IMR-90 (cell line): ENCODE results near the gene SNX1. TPM values are rescaled to one million over a fixed set of nuclear protein-coding genes. Genes with fewer than 3 reads are reported as not detected.

Experiments used
- ATAC-seq: fragments of 200-7000 bp; cut with Tn5 transposase; 2 replicates; pipeline ENCODE4 v1.9.1; 2020; ENCODE audit warnings: low read depth, mild to moderate bottlenecking, moderate library complexity
- BruUV-seq: library from RNA; stranded (reverse); fragments of 400-500 nt; replicated peaks from 2 replicates; lab custom pipeline; 2021; lab: Mats Ljungman, UMichigan
- CTCF ChIA-PET: fragments of 300-600 bp; formaldehyde crosslinking; extraction: SDS; loops from one replicate; lab custom pipeline; 2021; ENCODE audit warnings: antibody characterized with exemption; lab: Yijun Ruan, JAX
- POLR2A ChIA-PET: fragments of 300-600 bp; sonication (Branson Sonifier 250); formaldehyde crosslinking; loops from one replicate; lab custom pipeline; 2022; ENCODE audit warnings: antibody characterized with exemption; ENCODE audit not compliant: unreplicated experiment; lab: Charles Lee
- DNase-seq: peaks from one replicate; pipeline ENCODE4 v3.0.0; 2013
- H2AFZ ChIP-seq: replicated peaks from 2 replicates; pipeline ENCODE3; 2013; ENCODE audit warnings: low read length, mild to moderate bottlenecking; ENCODE audit not compliant: poor library complexity
- H2AK5ac ChIP-seq: 2 replicates; pipeline ENCODE4 v1.6.1; 2013; ENCODE audit warnings: low read depth, low read length, inconsistent platforms
- H2AK9ac ChIP-seq: replicated peaks from 2 replicates; pipeline ENCODE3; 2013; ENCODE audit warnings: mild to moderate bottlenecking, low read depth, low read length, moderate library complexity; ENCODE audit not compliant: poor library complexity
- H2BK120ac ChIP-seq: 2 replicates; pipeline ENCODE4 v1.6.1; 2013; ENCODE audit warnings: low read depth, low read length, inconsistent platforms
- H2BK15ac ChIP-seq: 3 replicates; pipeline ENCODE4 v1.6.1; 2013; ENCODE audit warnings: low read depth, low read length, inconsistent platforms
- H2BK20ac ChIP-seq: 2 replicates; pipeline ENCODE4 v1.6.1; 2013; ENCODE audit warnings: low read depth, mild to moderate bottlenecking, inconsistent platforms, low read length, moderate library complexity
- H2BK5ac ChIP-seq: 2 replicates; pipeline ENCODE4 v1.6.1; 2013; ENCODE audit warnings: mild to moderate bottlenecking, low read depth, low read length, inconsistent platforms; ENCODE audit not compliant: poor library complexity, severe bottlenecking
- H3K14ac ChIP-seq: replicated peaks from 2 replicates; pipeline ENCODE4 v1.6.1; 2013; ENCODE audit warnings: low read depth, low read length, inconsistent platforms
- H3K18ac ChIP-seq: 2 replicates; pipeline ENCODE4 v1.6.1; 2013; ENCODE audit warnings: low read depth, low read length, control low read depth
- H3K23ac ChIP-seq: 2 replicates; pipeline ENCODE4 v1.6.1; 2013; ENCODE audit warnings: low read depth, low read length, inconsistent platforms
- H3K27ac ChIP-seq: 2 replicates; pipeline ENCODE4 v1.5.1; 2013; ENCODE audit warnings: mild to moderate bottlenecking, control low read depth, low read length; ENCODE audit not compliant: insufficient read depth
- H3K27me3 ChIP-seq: 2 replicates; pipeline ENCODE4 v1.6.1; 2013; ENCODE audit warnings: low read length; ENCODE audit not compliant: control insufficient read depth, insufficient read depth
- H3K36me3 ChIP-seq: 2 replicates; pipeline ENCODE4 v1.6.1; 2013; ENCODE audit warnings: low read length, mixed read lengths; ENCODE audit not compliant: control insufficient read depth, insufficient read depth
- H3K4ac ChIP-seq: 2 replicates; pipeline ENCODE4 v1.6.1; 2013; ENCODE audit warnings: low read depth, low read length, inconsistent platforms
- H3K4me1 ChIP-seq: 2 replicates; pipeline ENCODE4 v1.6.1; 2013; ENCODE audit warnings: low read length, mixed read lengths; ENCODE audit not compliant: control insufficient read depth, insufficient read depth
- H3K4me2 ChIP-seq: 2 replicates; pipeline ENCODE4 v1.6.1; 2013; ENCODE audit warnings: low read depth, mild to moderate bottlenecking, control low read depth, low read length, moderate library complexity
- H3K4me3 ChIP-seq: 2 replicates; pipeline ENCODE4 v1.5.1; 2013; ENCODE audit warnings: low read depth, mild to moderate bottlenecking, control low read depth, low read length, moderate library complexity; ENCODE audit not compliant: insufficient read depth
- H3K56ac ChIP-seq: 2 replicates; pipeline ENCODE4 v1.6.1; 2013; ENCODE audit warnings: low read length, inconsistent platforms; ENCODE audit not compliant: insufficient read depth; ENCODE audit errors: extremely low read depth
- H3K79me1 ChIP-seq, 2 experiments: 2 replicates each; pipeline ENCODE4 v1.6.1; 2013; ENCODE audit warnings: low read length in 2 of 2, inconsistent platforms in 1 of 2, low read depth in 1 of 2
- H3K9ac ChIP-seq: 2 replicates; pipeline ENCODE4 v1.6.1; 2013; ENCODE audit warnings: low read depth, low read length, control low read depth
- H3K9me1 ChIP-seq: 2 replicates; pipeline ENCODE4 v1.6.1; 2013; ENCODE audit warnings: low read length, inconsistent platforms; ENCODE audit not compliant: insufficient read depth
- H3K9me3 ChIP-seq: 2 replicates; pipeline ENCODE4 v1.6.1; 2013; ENCODE audit warnings: low read length; ENCODE audit not compliant: control insufficient read depth, insufficient read depth
- H4K20me1 ChIP-seq: 2 replicates; pipeline ENCODE4 v1.6.1; 2013; ENCODE audit warnings: low read length, inconsistent platforms; ENCODE audit not compliant: insufficient read depth
- H4K5ac ChIP-seq: 2 replicates; pipeline ENCODE4 v1.6.1; 2013; ENCODE audit warnings: mild to moderate bottlenecking, low read depth, low read length, control low read depth
- H4K8ac ChIP-seq, 2 experiments: 2 replicates each; pipeline ENCODE4 v1.6.1; 2013; ENCODE audit warnings: low read depth in 2 of 2, low read length in 2 of 2, control low read depth in 1 of 2, inconsistent platforms in 1 of 2
- H4K91ac ChIP-seq: 2 replicates; pipeline ENCODE4 v1.6.1; 2013; ENCODE audit warnings: low read depth, low read length, inconsistent platforms; ENCODE audit not compliant: insufficient read depth
- CHD1 ChIP-seq: IDR thresholded peaks from 2 replicates; pipeline ENCODE4 v1.6.1; 2012; ENCODE audit warnings: low read depth, low read length, improper control_type of control experiment
- RAD21 ChIP-seq: IDR thresholded peaks from 2 replicates; pipeline ENCODE4 v1.6.1; 2012; ENCODE audit warnings: low read length, improper control_type of control experiment
- RCOR1 ChIP-seq: IDR thresholded peaks from 2 replicates; pipeline ENCODE4 v1.6.1; 2012; ENCODE audit warnings: mild to moderate bottlenecking, low read length, improper control_type of control experiment; ENCODE audit not compliant: insufficient replicate concordance
- WGBS, 2 experiments: methylation state at CpG; one replicate each; pipeline versions ENCODE4 v1.1.5 to v1.1.7; 2013; ENCODE audit warnings: missing lambda C conversion rate in 2 of 2; ENCODE audit not compliant: insufficient read length in 1 of 2; ENCODE audit errors: extremely low coverage in 2 of 2; 5-methylcytosine and 5-hydroxymethylcytosine counted together
- dilution Hi-C: fragments of 300-500 bp; cut with HindIII; formaldehyde crosslinking; loops from one replicate; pipeline ENCODE4 v1.14.3; 2018; ENCODE audit warnings: low sequenced_read_pairs; ENCODE audit not compliant: unreplicated experiment
- in situ Hi-C: fragments of 300-500 bp; cut with MboI; formaldehyde crosslinking; loops from 3 replicates; pipeline ENCODE4 v1.14.3; 2019; ENCODE audit warnings: low sequenced_read_pairs, inconsistent platforms, mixed read lengths
- intact Hi-C: fragments of 100-400 bp; cut with micrococcal nuclease; formaldehyde crosslinking; loops from 2 replicates; pipeline ENCODE4 v1.10.0; 2022
- polyA plus RNA-seq, 3 experiments: library from polyadenylated mRNA; depleted of rRNA; stranded (reverse); fragments of >200 nt; gene quantifications; 2 replicates each; pipeline ENCODE4 v1.2.3, GENCODE V29; 2012; ENCODE audit warnings: low replicate concordance in 1 of 3
- total RNA-seq: library from RNA; depleted of rRNA; stranded (reverse); fragments of >200 nt; gene quantifications from 2 replicates; pipeline ENCODE4 v1.2.3, GENCODE V29; 2012

The SNX1 gene
- total and polyA plus RNA-seq, 2 of the 4 experiments (the other 2 are of a cell fraction): 35.3 to 72.3 TPM

DNA sequence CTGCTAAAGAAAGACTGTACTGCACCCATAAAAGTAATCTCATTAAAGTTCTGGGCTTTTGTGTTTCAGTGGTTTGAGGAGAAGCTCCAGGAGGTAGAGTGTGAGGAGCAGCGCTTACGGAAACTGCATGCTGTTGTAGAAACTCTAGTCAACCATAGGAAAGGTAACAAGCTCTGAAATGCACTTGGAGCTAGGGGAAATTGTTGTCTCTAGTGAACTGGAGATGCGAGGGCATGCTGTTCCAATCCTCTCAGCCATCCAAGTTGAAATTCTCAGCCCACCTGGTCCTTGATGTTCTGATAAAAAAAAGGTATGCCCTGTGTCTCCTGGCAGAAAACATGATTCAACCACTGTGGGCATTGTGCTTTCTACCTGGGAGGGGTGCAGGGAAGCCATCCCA, 34.4 kb downstream of the SNX1 start:
- H2BK5ac ChIP-seq: no peak overlapping the region
- H2AK5ac ChIP-seq: no peak overlapping the region
- dilution Hi-C loops (no loop called here), intact Hi-C loops (no loop called here), in situ Hi-C loops (no loop called here)
- no peak overlapping the region for H3K18ac ChIP-seq
- H2AFZ ChIP-seq: no peak overlapping the region
- H2AK9ac ChIP-seq: no peak overlapping the region
- H2BK120ac ChIP-seq: no peak overlapping the region
- WGBS, 2 experiments: no CpG with 5 or more reads among the region's 3 CpGs
- no peak overlapping the region for H2BK15ac ChIP-seq
- POLR2A ChIA-PET: no interaction called here
- DNase-seq (no peak), ATAC-seq (no peak)
- TF ChIP-seq CHD1 (no peak), RCOR1 (no peak), RAD21 (no peak)
- no peak overlapping the region for H4K91ac ChIP-seq
- H4K8ac ChIP-seq: no peak overlapping the region
- H3K23ac ChIP-seq: no peak overlapping the region
- no TSS peak for BruUV-seq
- peaks cover 63% of the 10 kb centered on the region for H3K36me3 ChIP-seq
- H3K9me1 ChIP-seq: peaks cover 17% of the 10 kb centered on the region
- no peak overlapping the region for H3K4ac ChIP-seq
- no peak overlapping the region for H3K14ac ChIP-seq
- H3K4me2 ChIP-seq: no peak overlapping the region
- no peaks in the 10 kb centered on the region for H3K9me3 ChIP-seq
- H3K4me1 ChIP-seq: no peaks in the 10 kb centered on the region; the same call in 1 of the 2 replicates
- no peak overlapping the region for H3K27ac ChIP-seq
- H3K56ac ChIP-seq: no peak overlapping the region
- H4K20me1 ChIP-seq: 0 out of 2 replicates have a peak, but pooled peaks cover 5% of the 10 kb centered on the region
- H2BK20ac ChIP-seq: no peak overlapping the region
- H3K79me1 ChIP-seq: peaks cover 2 to 19% of the 10 kb centered on the region in 2 experiments; a peak in 2 of 4 replicates
- H4K5ac ChIP-seq: no peak overlapping the region
- H3K27me3 ChIP-seq: no peaks in the 10 kb centered on the region
- CTCF ChIA-PET: no interaction called here
- no peak overlapping the region for H3K4me3 ChIP-seq
- no peak overlapping the region for H3K9ac ChIP-seq
